HG03108 (cell line): ENCODE measurements around the gene ARPC2.
A peak's percentile ranks its signal among the peaks of the same experiment; 100 is the strongest.

ENCODE experiments used
- ATAC-seq: cut with Tn5 transposase; IDR thresholded peaks from one replicate; pipeline ENCODE4 v1.9.1; 2021; ENCODE audit warnings: moderate library complexity; ENCODE audit not compliant: unreplicated experiment

ARPC2 gene

GRCh38 chr2:218216336-218216673 lies 684 bp upstream of the ARPC2 start:
- ATAC-seq: no peak

- peak; percentile 35 for ATAC-seq
Measured at GRCh38 chr2:218217360-218218267, 625 bp downstream of the ARPC2 start.

- ATAC-seq: peak; percentile 42
Measured at GRCh38 chr2:218218268-218219185, 1.5 kb downstream of the ARPC2 start.

- ATAC-seq: no peak
Measured at GRCh38 chr2:218219934-218220333, 2.9 kb downstream of the ARPC2 start.

- ATAC-seq: no peak
Measured at GRCh38 chr2:218221000-218221399, 4.0 kb downstream of the ARPC2 start.

- ATAC-seq: no peak
Measured at GRCh38 chr2:218223046-218223445, 6.1 kb downstream of the ARPC2 start.

- no peak for ATAC-seq
Measured at GRCh38 chr2:218224186-218224585, 7.2 kb downstream of the ARPC2 start.

- no peak for ATAC-seq
Measured at GRCh38 chr2:218226903-218227302, 9.9 kb downstream of the ARPC2 start.

GRCh38 chr2:218228366-218229090 lies 11.5 kb downstream of the ARPC2 start:
- no peak for ATAC-seq

GRCh38 chr2:218229239-218229638 lies 12.2 kb downstream of the ARPC2 start:
- ATAC-seq: peak; percentile 90

- no peak for ATAC-seq
Measured at GRCh38 chr2:218229851-218230250, 12.9 kb downstream of the ARPC2 start.

- ATAC-seq: peak; percentile 45
Measured at GRCh38 chr2:218230882-218231281, 13.9 kb downstream of the ARPC2 start.

- no peak for ATAC-seq
Measured at GRCh38 chr2:218233543-218233942, 16.6 kb downstream of the ARPC2 start.

GRCh38 chr2:218234521-218234920 lies 17.5 kb downstream of the ARPC2 start:
- ATAC-seq: no peak

- ATAC-seq: no peak
Measured at GRCh38 chr2:218235017-218235416, 18.0 kb downstream of the ARPC2 start.

- no peak for ATAC-seq
Measured at GRCh38 chr2:218236829-218237228, 19.8 kb downstream of the ARPC2 start.

GRCh38 chr2:218238887-218239286 lies 21.9 kb downstream of the ARPC2 start:
- ATAC-seq: no peak

GRCh38 chr2:218244204-218244603 lies 27.2 kb downstream of the ARPC2 start:
- ATAC-seq: no peak

GRCh38 chr2:218244665-218245064 lies 27.7 kb downstream of the ARPC2 start:
- no peak for ATAC-seq

GRCh38 chr2:218245214-218245613 lies 28.2 kb downstream of the ARPC2 start:
- no peak for ATAC-seq

GRCh38 chr2:218249691-218250090 lies 32.7 kb downstream of the ARPC2 start:
- no peak for ATAC-seq
